SK-N-SH (cell line): ENCODE data around the gene LRIG1. TPM values are rescaled to one million over a fixed set of nuclear protein-coding genes. Genes with fewer than 3 reads are reported as not detected.

Experiments
- CTCF ChIA-PET: fragments of 300-600, 350-600 bp; formaldehyde crosslinking; extraction: SDS; loops from one replicate; lab custom pipeline; 2021; lab: Yijun Ruan, JAX
- POLR2A ChIA-PET: fragments of 350-600 bp; sonication (Branson Sonifier 250); formaldehyde crosslinking; extraction: SDS; loops from one replicate; lab custom pipeline; 2020; ENCODE audit warnings: antibody characterized with exemption, inconsistent platforms; lab: Yijun Ruan, JAX
- DNase-seq: peaks from one replicate; pipeline ENCODE4 v3.0.0; 2012
- H2AFZ ChIP-seq: fragments of 200-600 bp; sonication (generic); 2 replicates; pipeline ENCODE4 v1.8.1; 2016; ENCODE audit warnings: antibody characterized with exemption, mild to moderate bottlenecking, low read depth
- H3F3A ChIP-seq: fragments of 200-600 bp; sonication (generic); replicated peaks from 2 replicates; pipeline ENCODE3; 2016; ENCODE audit warnings: antibody characterized with exemption, mild to moderate bottlenecking; ENCODE audit not compliant: insufficient read depth
- H3K27ac ChIP-seq, 2 experiments: fragments of 200-500 bp in 1 of 2; fragments of 200-600 bp in 1 of 2; sonication (Bioruptor generic) in 1 of 2; sonication (generic), shearing (Covaris generic) in 1 of 2; 2 replicates each; pipeline versions ENCODE4 v1.5.1 to v1.6.1; 2014 to 2016; ENCODE audit warnings: low read depth in 2 of 2, inconsistent platforms in 1 of 2, low read length in 1 of 2, mild to moderate bottlenecking in 1 of 2, mixed read lengths in 1 of 2
- H3K27me3 ChIP-seq: fragments of 200-600 bp; sonication (generic), shearing (Covaris generic); 2 replicates; pipeline ENCODE4 v1.6.1; 2016; ENCODE audit warnings: mixed run types; ENCODE audit not compliant: insufficient read depth
- H3K36me3 ChIP-seq, 2 experiments: fragments of 200-500 bp in 1 of 2; fragments of 200-600 bp in 1 of 2; sonication (Bioruptor generic) in 1 of 2; sonication (generic) in 1 of 2; replicated peaks in 1 of 2; 2 replicates each; pipeline versions ENCODE3 to v1.5.1; 2014 to 2016; ENCODE audit warnings: low read length in 1 of 2, mild to moderate bottlenecking in 1 of 2; ENCODE audit not compliant: insufficient read depth in 2 of 2, control insufficient read depth in 1 of 2
- H3K4me1 ChIP-seq, 2 experiments: fragments of 200-500 bp in 1 of 2; fragments of 200-600 bp in 1 of 2; sonication (Bioruptor generic) in 1 of 2; sonication (generic), shearing (Covaris generic) in 1 of 2; 2 replicates each; pipeline versions ENCODE4 v1.5.1 to v1.6.1; 2014 to 2016; ENCODE audit warnings: low read depth in 1 of 2, low read length in 1 of 2, mixed run types in 1 of 2; ENCODE audit not compliant: insufficient read depth in 2 of 2, control insufficient read depth in 1 of 2
- H3K4me2 ChIP-seq: fragments of 200-600 bp; sonication (generic), shearing (Covaris generic); 2 replicates; pipeline ENCODE4 v1.6.1; 2017; ENCODE audit warnings: mixed run types
- H3K4me3 ChIP-seq, 2 experiments: fragments of 200-500 bp in 1 of 2; fragments of 200-600 bp in 1 of 2; sonication (Bioruptor generic) in 1 of 2; sonication (generic), shearing (Covaris generic) in 1 of 2; 2 replicates each; pipeline versions ENCODE4 v1.5.1 to v1.8.1; 2014 to 2016; ENCODE audit warnings: low read depth in 2 of 2, inconsistent platforms in 1 of 2, low read length in 1 of 2, mild to moderate bottlenecking in 1 of 2, mixed read lengths in 1 of 2, moderate library complexity in 1 of 2
- H3K79me2 ChIP-seq: fragments of 200-600 bp; sonication (generic); 2 replicates; pipeline ENCODE4 v1.8.1; 2017; ENCODE audit warnings: mild to moderate bottlenecking; ENCODE audit not compliant: insufficient read depth
- H3K9ac ChIP-seq: fragments of 200-600 bp; sonication (generic); 2 replicates; pipeline ENCODE4 v1.6.1; 2017; ENCODE audit warnings: mixed run types
- H3K9me2 ChIP-seq: fragments of 200-600 bp; sonication (generic); 2 replicates; pipeline ENCODE4 v1.6.1; 2017; ENCODE audit warnings: mixed run types
- H3K9me3 ChIP-seq: fragments of 200-600 bp; sonication (generic); 2 replicates; pipeline ENCODE4 v1.6.1; 2017; ENCODE audit warnings: mixed run types, mild to moderate bottlenecking, moderate library complexity
- H4K20me1 ChIP-seq: fragments of 200-600 bp; sonication (generic); 2 replicates; pipeline ENCODE4 v1.6.1; 2017; ENCODE audit warnings: mild to moderate bottlenecking, mixed run types; ENCODE audit not compliant: insufficient read depth
- CHD2 ChIP-seq: fragments of 150-350 bp; IDR thresholded peaks from 2 replicates; pipeline ENCODE4 v1.6.1; 2018; ENCODE audit warnings: low read length; ENCODE audit not compliant: partially characterized antibody
- EP300 ChIP-seq, 2 experiments: IDR thresholded peaks; 2 replicates each; pipeline versions ENCODE4 v1.4.0 to v1.6.1; 2012; ENCODE audit warnings: borderline replicate concordance in 1 of 2, low read depth in 1 of 2, low read length in 1 of 2
- EZH2phosphoT487 ChIP-seq: fragments of 200-600 bp; sonication (generic); IDR thresholded peaks from 2 replicates; pipeline ENCODE4 v1.6.1; 2017; ENCODE audit warnings: low read depth, mixed run types, mild to moderate bottlenecking, antibody characterized with exemption, moderate library complexity, borderline replicate concordance
- FOXJ3 ChIP-seq: sonication (generic); formaldehyde crosslinking; IDR thresholded peaks from 2 replicates; pipeline ENCODE4 v1.5.1; 2020; ENCODE audit warnings: mild to moderate bottlenecking, missing genetic modification reagents
- FOXM1 ChIP-seq: IDR thresholded peaks from 2 replicates; pipeline ENCODE4 v1.4.0; 2012; ENCODE audit warnings: low read depth, mild to moderate bottlenecking
- MXI1 ChIP-seq: IDR thresholded peaks from 2 replicates; pipeline ENCODE4 v1.6.1; 2012; ENCODE audit warnings: mild to moderate bottlenecking, low read depth, low read length, improper control_type of control experiment
- RAD21 ChIP-seq: IDR thresholded peaks from 2 replicates; pipeline ENCODE4 v1.6.1; 2012; ENCODE audit warnings: mild to moderate bottlenecking, low read length
- RFX5 ChIP-seq: IDR thresholded peaks from 2 replicates; pipeline ENCODE4 v1.6.1; 2012; ENCODE audit warnings: mild to moderate bottlenecking, improper control_type of control experiment, low read length
- TAF1 ChIP-seq: IDR thresholded peaks from 2 replicates; pipeline ENCODE4 v1.6.1; 2012; ENCODE audit warnings: low read depth, mild to moderate bottlenecking, low read length, moderate library complexity, borderline replicate concordance
- TCF12 ChIP-seq: IDR thresholded peaks from 2 replicates; pipeline ENCODE4 v1.4.0; 2012
- TEAD4 ChIP-seq: IDR thresholded peaks from 2 replicates; pipeline ENCODE4 v1.4.0; 2012; ENCODE audit warnings: mild to moderate bottlenecking, borderline replicate concordance; ENCODE audit not compliant: insufficient read depth
- whole genome bisulfite sequencing: methylation state at CpG from one replicate; pipeline ENCODE4 v1.1.6; 2017; ENCODE audit warnings: low lambda C conversion rate; 5-methylcytosine and 5-hydroxymethylcytosine counted together
- polyA plus RNA-seq, 3 experiments: library from polyadenylated mRNA; depleted of rRNA; stranded (reverse); fragments of >200 nt; gene quantifications; 2 replicates each; pipeline ENCODE4 v1.2.3, GENCODE V29; 2012
- TF ChIP-seq, protein P1 (sequence below): IDR thresholded peaks from 2 replicates; pipeline ENCODE4 v1.4.0; 2012; ENCODE audit warnings: low read depth, borderline replicate concordance
- TF ChIP-seq, protein P2 (sequence below): IDR thresholded peaks from 2 replicates; pipeline ENCODE4 v1.4.0; 2012; ENCODE audit warnings: low read depth
- TF ChIP-seq, protein P3 (sequence below): fragments of 150-350 bp; IDR thresholded peaks from 2 replicates; pipeline ENCODE4 v1.6.1; 2017; ENCODE audit warnings: antibody characterized with exemption, low read length, low read depth, borderline replicate concordance
- TF ChIP-seq, protein P4 (sequence below): fragments of 150-350 bp; IDR thresholded peaks from 2 replicates; pipeline ENCODE4 v1.6.1; 2016; ENCODE audit warnings: mild to moderate bottlenecking, low read depth, low read length

Gene LRIG1
- polyA plus RNA-seq, 1 of the 3 experiments (the other 2 are of a cell fraction): 1.7 TPM

DNA sequence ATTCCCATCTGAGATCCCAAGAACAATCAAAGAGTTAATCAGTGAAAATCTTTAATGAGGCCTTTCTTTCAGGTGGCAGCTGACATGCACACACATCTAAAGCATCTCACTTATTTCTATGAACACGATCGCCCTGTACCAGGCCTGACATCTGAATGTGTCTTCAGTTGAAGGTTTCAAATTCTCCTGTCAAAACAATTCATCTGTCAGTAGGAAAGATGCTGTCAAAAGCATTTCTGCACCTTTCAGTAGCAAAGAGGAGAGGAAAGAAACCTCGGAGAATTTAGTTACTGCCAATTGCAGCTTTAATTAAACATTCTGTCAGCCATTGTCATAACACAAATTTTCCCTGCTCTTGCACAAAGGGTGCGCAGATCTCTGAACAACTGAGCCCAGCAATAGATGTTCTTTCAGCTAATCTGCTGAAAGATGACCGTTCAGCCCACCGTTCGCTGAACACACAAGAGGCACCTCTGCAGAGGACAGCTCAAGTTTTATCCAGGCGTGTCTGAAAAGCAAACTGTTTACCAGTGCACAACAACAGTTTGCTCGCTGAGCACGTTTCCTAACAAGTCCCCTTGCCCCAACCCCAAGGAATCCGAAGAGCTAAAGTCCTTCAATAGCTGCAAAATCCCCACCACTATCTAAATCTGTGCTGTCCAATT is 34.1 kb downstream of the LRIG1 start:
- WGBS: 94% methylated on average over 11 of the region's 11 CpGs
- Histone ChIP-seq H2AFZ (no peak overlapping the region), H3K27me3 (no peaks in the 10 kb centered on the region; the same call in 1 of the 2 replicates), H3K9me3 (no peaks in the 10 kb centered on the region), H3K4me3 (no peak overlapping the region), H3K9ac (no peak overlapping the region), H3K36me3 (no peaks in the 10 kb centered on the region), H4K20me1 (no peaks in the 10 kb centered on the region), H3K79me2 (no peaks in the 10 kb centered on the region), H3F3A (no peaks in the 10 kb centered on the region), H3K4me1 (no peaks in the 10 kb centered on the region), H3K27ac (no peak overlapping the region), H3K4me2 (no peak overlapping the region), H3K9me2 (no peaks in the 10 kb centered on the region)
- no peak for DNase-seq
- ChIA-PET POLR2A (no interaction called here), CTCF (interaction anchor here (1.7 kb wide), 1 partner anchor 349 kb away, joined by 5 read pairs; no protein-coding TSS in a partner anchor)
- TF ChIP-seq RAD21 (no peak), EP300 (IDR thresholded peaks at IDR 0.05; ENCODE audit: borderline replicate concordance in 1 of 2, low read depth in 1 of 2, low read length in 1 of 2) (no peak), TEAD4 (no peak), MXI1 (no peak), TAF1 (no peak), FOXM1 (no peak), EZH2phosphoT487 (no peak), TCF12 (no peak), CHD2 (no peak), RFX5 (no peak), FOXJ3 (CRISPR knock-in tag) (no peak)
- TF ChIP-seq, protein P1, sequence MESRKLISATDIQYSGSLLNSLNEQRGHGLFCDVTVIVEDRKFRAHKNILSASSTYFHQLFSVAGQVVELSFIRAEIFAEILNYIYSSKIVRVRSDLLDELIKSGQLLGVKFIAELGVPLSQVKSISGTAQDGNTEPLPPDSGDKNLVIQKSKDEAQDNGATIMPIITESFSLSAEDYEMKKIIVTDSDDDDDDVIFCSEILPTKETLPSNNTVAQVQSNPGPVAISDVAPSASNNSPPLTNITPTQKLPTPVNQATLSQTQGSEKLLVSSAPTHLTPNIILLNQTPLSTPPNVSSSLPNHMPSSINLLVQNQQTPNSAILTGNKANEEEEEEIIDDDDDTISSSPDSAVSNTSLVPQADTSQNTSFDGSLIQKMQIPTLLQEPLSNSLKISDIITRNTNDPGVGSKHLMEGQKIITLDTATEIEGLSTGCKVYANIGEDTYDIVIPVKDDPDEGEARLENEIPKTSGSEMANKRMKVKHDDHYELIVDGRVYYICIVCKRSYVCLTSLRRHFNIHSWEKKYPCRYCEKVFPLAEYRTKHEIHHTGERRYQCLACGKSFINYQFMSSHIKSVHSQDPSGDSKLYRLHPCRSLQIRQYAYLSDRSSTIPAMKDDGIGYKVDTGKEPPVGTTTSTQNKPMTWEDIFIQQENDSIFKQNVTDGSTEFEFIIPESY: no peak
- TF ChIP-seq, protein P2, sequence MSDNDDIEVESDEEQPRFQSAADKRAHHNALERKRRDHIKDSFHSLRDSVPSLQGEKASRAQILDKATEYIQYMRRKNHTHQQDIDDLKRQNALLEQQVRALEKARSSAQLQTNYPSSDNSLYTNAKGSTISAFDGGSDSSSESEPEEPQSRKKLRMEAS: no peak
- TF ChIP-seq, protein P3, sequence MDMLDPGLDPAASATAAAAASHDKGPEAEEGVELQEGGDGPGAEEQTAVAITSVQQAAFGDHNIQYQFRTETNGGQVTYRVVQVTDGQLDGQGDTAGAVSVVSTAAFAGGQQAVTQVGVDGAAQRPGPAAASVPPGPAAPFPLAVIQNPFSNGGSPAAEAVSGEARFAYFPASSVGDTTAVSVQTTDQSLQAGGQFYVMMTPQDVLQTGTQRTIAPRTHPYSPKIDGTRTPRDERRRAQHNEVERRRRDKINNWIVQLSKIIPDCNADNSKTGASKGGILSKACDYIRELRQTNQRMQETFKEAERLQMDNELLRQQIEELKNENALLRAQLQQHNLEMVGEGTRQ: no peak
- TF ChIP-seq, protein P4, sequence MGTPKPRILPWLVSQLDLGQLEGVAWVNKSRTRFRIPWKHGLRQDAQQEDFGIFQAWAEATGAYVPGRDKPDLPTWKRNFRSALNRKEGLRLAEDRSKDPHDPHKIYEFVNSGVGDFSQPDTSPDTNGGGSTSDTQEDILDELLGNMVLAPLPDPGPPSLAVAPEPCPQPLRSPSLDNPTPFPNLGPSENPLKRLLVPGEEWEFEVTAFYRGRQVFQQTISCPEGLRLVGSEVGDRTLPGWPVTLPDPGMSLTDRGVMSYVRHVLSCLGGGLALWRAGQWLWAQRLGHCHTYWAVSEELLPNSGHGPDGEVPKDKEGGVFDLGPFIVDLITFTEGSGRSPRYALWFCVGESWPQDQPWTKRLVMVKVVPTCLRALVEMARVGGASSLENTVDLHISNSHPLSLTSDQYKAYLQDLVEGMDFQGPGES: no peak
